Neural progenitor cell (in vitro differentiated cells): ENCODE measurements around the gene TSPAN4.

Source experiments
- CTCF ChIP-seq: fragments of 200-600 bp; sonication (generic); IDR thresholded peaks from 2 replicates; pipeline ENCODE4 v1.5.1; 2017; ENCODE audit warnings: antibody characterized with exemption, mild to moderate bottlenecking
- EZH2 ChIP-seq: fragments of 200-600 bp; sonication (generic); IDR thresholded peaks from 2 replicates; pipeline ENCODE4 v1.6.1; 2017; ENCODE audit warnings: antibody characterized with exemption, mild to moderate bottlenecking, moderate library complexity

GRCh38 chr11:813072-813455 lies 29.6 kb upstream of the TSPAN4 start:
- TF ChIP-seq CTCF (no peak), EZH2 (no peak)
